HEK293 (cell line): ENCODE results near the gene ITPKA.

Source experiments
- CTCF ChIA-PET: fragments of 350-600 bp; formaldehyde crosslinking; extraction: SDS; loops from one replicate; lab custom pipeline; 2021; ENCODE audit warnings: antibody characterized with exemption; lab: Yijun Ruan, JAX
- POLR2A ChIA-PET: fragments of 300-600 bp; formaldehyde crosslinking; extraction: SDS; loops from one replicate; lab custom pipeline; 2020; ENCODE audit warnings: antibody characterized with exemption, inconsistent platforms; lab: Yijun Ruan, JAX
- H3K27ac ChIP-seq: fragments of 200-500 bp; sonication (Bioruptor generic); 2 replicates; pipeline ENCODE4 v1.5.1; 2014; ENCODE audit warnings: low read depth, low read length, control low read depth, inconsistent platforms; ENCODE audit errors: extremely low read depth
- H3K36me3 ChIP-seq, 2 experiments: fragments of 200-500 bp in 1 of 2; sonication (Bioruptor generic) in 1 of 2; 1 replicate in 1 of 2; 2 replicates in 1 of 2; pipeline ENCODE4 v1.5.1; 2014 to 2017; ENCODE audit warnings: inconsistent platforms in 2 of 2, low read length in 2 of 2; ENCODE audit not compliant: control insufficient read depth in 2 of 2, insufficient read depth in 1 of 2
- H3K4me1 ChIP-seq: fragments of 200-500 bp; sonication (Bioruptor generic); 2 replicates; pipeline ENCODE4 v1.5.1; 2014; ENCODE audit warnings: mild to moderate bottlenecking, low read length, inconsistent platforms; ENCODE audit not compliant: control insufficient read depth, insufficient read depth
- H3K4me3 ChIP-seq: 2 replicates; pipeline ENCODE4 v1.5.1; 2011; ENCODE audit warnings: low read depth, mild to moderate bottlenecking, control low read depth, low read length, moderate library complexity
- H3K9me3 ChIP-seq: fragments of 200-500 bp; sonication (Bioruptor generic); 2 replicates; pipeline ENCODE4 v1.5.1; 2014; ENCODE audit warnings: low read depth, low read length, inconsistent platforms; ENCODE audit not compliant: control insufficient read depth, insufficient read depth
- BCL11B ChIP-seq: fragments of 450-650 bp; formaldehyde crosslinking; IDR thresholded peaks from 2 replicates; pipeline ENCODE4 v1.5.1; 2016; ENCODE audit warnings: low read depth, missing biosample characterization, missing genetic modification characterization
- GLI4 ChIP-seq: fragments of 450-650 bp; formaldehyde crosslinking; IDR thresholded peaks from 2 replicates; pipeline ENCODE4 v1.5.1; 2016; ENCODE audit warnings: missing biosample characterization, missing genetic modification characterization
- HOXD13 ChIP-seq: sonication (generic); formaldehyde crosslinking; IDR thresholded peaks from 2 replicates; pipeline ENCODE4 v1.8.0; 2022; ENCODE audit warnings: missing genetic modification reagents, borderline replicate concordance
- IKZF3 ChIP-seq: fragments of 450-650 bp; IDR thresholded peaks from 2 replicates; pipeline ENCODE4 v1.5.0; 2018; ENCODE audit warnings: missing biosample characterization, mild to moderate bottlenecking, missing genetic modification characterization, moderate library complexity
- KLF16 ChIP-seq: fragments of 450-650 bp; formaldehyde crosslinking; IDR thresholded peaks from 2 replicates; pipeline ENCODE4 v1.5.1; 2017; ENCODE audit warnings: missing biosample characterization, missing genetic modification characterization
- OVOL3 ChIP-seq: fragments of 450-650 bp; formaldehyde crosslinking; IDR thresholded peaks from 2 replicates; pipeline ENCODE4 v1.5.1; 2016; ENCODE audit warnings: missing biosample characterization, missing genetic modification characterization
- SCRT1 ChIP-seq: fragments of 450-650 bp; formaldehyde crosslinking; IDR thresholded peaks from 2 replicates; pipeline ENCODE4 v1.5.1; 2016; ENCODE audit warnings: missing biosample characterization, missing genetic modification characterization, borderline replicate concordance
- ZBTB21 ChIP-seq: fragments of 450-650 bp; formaldehyde crosslinking; IDR thresholded peaks from 2 replicates; pipeline ENCODE4 v1.5.1; 2017; ENCODE audit warnings: missing biosample characterization, missing genetic modification characterization
- ZFHX2 ChIP-seq: fragments of 450-650 bp; formaldehyde crosslinking; conservative IDR thresholded peaks from 2 replicates; pipeline ENCODE4 v1.5.1; 2016; ENCODE audit warnings: missing biosample characterization, missing genetic modification characterization
- ZFP69B ChIP-seq: fragments of 450-650 bp; formaldehyde crosslinking; IDR thresholded peaks from 2 replicates; pipeline ENCODE4 v1.5.1; 2016; ENCODE audit warnings: missing biosample characterization, missing genetic modification characterization
- ZNF121 ChIP-seq: fragments of 450-650 bp; formaldehyde crosslinking; IDR thresholded peaks from 2 replicates; pipeline ENCODE4 v1.5.1; 2016; ENCODE audit warnings: missing biosample characterization, missing genetic modification characterization
- ZNF2 ChIP-seq: fragments of 450-650 bp; formaldehyde crosslinking; IDR thresholded peaks from 2 replicates; pipeline ENCODE4 v1.5.1; 2016; ENCODE audit warnings: missing biosample characterization, missing genetic modification characterization
- ZNF354C ChIP-seq: fragments of 450-650 bp; formaldehyde crosslinking; IDR thresholded peaks from 2 replicates; pipeline ENCODE4 v1.5.1; 2016; ENCODE audit warnings: missing biosample characterization, missing genetic modification characterization, low read depth, borderline replicate concordance
- ZNF391 ChIP-seq: fragments of 450-650 bp; formaldehyde crosslinking; IDR thresholded peaks from 2 replicates; pipeline ENCODE4 v1.5.1; 2016; ENCODE audit warnings: low read depth, missing biosample characterization, missing genetic modification characterization, borderline replicate concordance
- ZNF473 ChIP-seq: fragments of 450-650 bp; formaldehyde crosslinking; IDR thresholded peaks from 2 replicates; pipeline ENCODE4 v1.5.1; 2017; ENCODE audit warnings: missing biosample characterization, missing genetic modification characterization
- ZNF544 ChIP-seq: fragments of 450-650 bp; formaldehyde crosslinking; IDR thresholded peaks from 2 replicates; pipeline ENCODE4 v1.5.0; 2017; ENCODE audit warnings: missing biosample characterization, missing genetic modification characterization
- ZNF658 ChIP-seq: fragments of 450-650 bp; formaldehyde crosslinking; IDR thresholded peaks from 2 replicates; pipeline ENCODE4; 2016; ENCODE audit warnings: missing biosample characterization, missing genetic modification characterization
- ZNF830 ChIP-seq: fragments of 450-650 bp; IDR thresholded peaks from 2 replicates; pipeline ENCODE4 v1.5.0; 2018; ENCODE audit warnings: missing biosample characterization, missing genetic modification characterization, low read depth, mild to moderate bottlenecking, moderate library complexity
- ZSCAN23 ChIP-seq: fragments of 450-650 bp; formaldehyde crosslinking; IDR thresholded peaks from 2 replicates; pipeline ENCODE4 v1.5.1; 2016; ENCODE audit warnings: missing biosample characterization, missing genetic modification characterization
- TF ChIP-seq, protein P1 (sequence below): fragments of 450-650 bp; formaldehyde crosslinking; conservative IDR thresholded peaks from 2 replicates; pipeline ENCODE4 v1.5.1; 2016; ENCODE audit warnings: low read depth, missing biosample characterization, missing genetic modification characterization
- TF ChIP-seq, protein P2 (sequence below): fragments of 450-650 bp; formaldehyde crosslinking; IDR thresholded peaks from 2 replicates; pipeline ENCODE4 v1.5.1; 2016; ENCODE audit warnings: missing biosample characterization, missing genetic modification characterization
- TF ChIP-seq, protein P3 (sequence below): fragments of 450-650 bp; formaldehyde crosslinking; IDR thresholded peaks from 2 replicates; pipeline ENCODE4 v1.5.1; 2016; ENCODE audit warnings: missing biosample characterization, missing genetic modification characterization

The ITPKA gene

DNA sequence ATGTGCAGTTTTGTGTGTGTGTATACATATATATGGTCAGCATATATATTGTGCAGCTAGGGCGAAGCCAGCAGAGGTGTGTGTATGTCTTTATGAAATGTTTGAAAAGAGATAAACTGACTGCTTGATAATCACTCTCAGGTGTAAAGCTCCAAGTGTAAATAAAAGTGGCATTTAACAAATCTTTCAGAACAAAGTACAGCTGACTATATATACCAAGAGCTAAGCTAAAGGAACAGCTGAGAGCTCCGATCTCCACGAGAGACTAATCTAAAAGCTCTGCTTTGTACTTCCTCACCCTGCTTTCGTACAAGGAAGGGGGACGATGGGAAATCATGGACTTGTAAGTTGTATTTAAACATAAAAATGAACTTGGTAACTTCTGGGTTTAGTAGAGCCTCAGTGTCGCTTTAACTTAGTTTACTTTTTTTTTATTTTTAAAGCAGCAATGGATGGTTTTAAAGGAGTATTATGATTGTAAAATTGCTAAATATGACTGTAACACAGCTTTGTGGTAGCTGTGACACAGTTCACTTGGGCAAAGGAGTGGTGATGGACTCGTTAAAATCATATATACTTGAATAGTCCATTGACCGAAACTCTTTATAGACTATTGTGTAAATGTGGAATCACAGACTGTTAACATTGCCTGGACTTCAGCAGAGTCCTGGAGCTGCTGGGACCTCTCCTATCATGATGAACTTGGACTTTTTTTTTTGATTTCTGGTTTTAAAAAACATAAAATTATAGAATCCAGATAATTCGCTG lies 11.4 kb upstream of the ITPKA start:
- Histone ChIP-seq H3K27ac (no peak overlapping the region), H3K36me3 (peaks cover 13 to 54% of the 10 kb centered on the region in 2 experiments)
- POLR2A ChIA-PET = no interaction called here
- CTCF ChIA-PET = interaction anchor here (0.9 kb wide), 1 partner anchor 16 kb away, joined by 5 read pairs; no protein-coding TSS in a partner anchor
- TF ChIP-seq ZFP69B (no peak), GLI4 (no peak), ZNF658 (tag by site-specific recombination) (no peak), ZNF354C (tag by site-specific recombination) (no peak), OVOL3 (tag by site-specific recombination) (no peak), ZNF473 (tag by site-specific recombination) (no peak), ZFHX2 (no peak), ZSCAN23 (tag by site-specific recombination) (no peak), SCRT1 (tag by site-specific recombination) (no peak), BCL11B (tag by site-specific recombination) (no peak), ZNF2 (no peak), IKZF3 (tag by site-specific recombination) (no peak), ZNF544 (tag by site-specific recombination) (no peak)
- TF ChIP-seq, protein P1, sequence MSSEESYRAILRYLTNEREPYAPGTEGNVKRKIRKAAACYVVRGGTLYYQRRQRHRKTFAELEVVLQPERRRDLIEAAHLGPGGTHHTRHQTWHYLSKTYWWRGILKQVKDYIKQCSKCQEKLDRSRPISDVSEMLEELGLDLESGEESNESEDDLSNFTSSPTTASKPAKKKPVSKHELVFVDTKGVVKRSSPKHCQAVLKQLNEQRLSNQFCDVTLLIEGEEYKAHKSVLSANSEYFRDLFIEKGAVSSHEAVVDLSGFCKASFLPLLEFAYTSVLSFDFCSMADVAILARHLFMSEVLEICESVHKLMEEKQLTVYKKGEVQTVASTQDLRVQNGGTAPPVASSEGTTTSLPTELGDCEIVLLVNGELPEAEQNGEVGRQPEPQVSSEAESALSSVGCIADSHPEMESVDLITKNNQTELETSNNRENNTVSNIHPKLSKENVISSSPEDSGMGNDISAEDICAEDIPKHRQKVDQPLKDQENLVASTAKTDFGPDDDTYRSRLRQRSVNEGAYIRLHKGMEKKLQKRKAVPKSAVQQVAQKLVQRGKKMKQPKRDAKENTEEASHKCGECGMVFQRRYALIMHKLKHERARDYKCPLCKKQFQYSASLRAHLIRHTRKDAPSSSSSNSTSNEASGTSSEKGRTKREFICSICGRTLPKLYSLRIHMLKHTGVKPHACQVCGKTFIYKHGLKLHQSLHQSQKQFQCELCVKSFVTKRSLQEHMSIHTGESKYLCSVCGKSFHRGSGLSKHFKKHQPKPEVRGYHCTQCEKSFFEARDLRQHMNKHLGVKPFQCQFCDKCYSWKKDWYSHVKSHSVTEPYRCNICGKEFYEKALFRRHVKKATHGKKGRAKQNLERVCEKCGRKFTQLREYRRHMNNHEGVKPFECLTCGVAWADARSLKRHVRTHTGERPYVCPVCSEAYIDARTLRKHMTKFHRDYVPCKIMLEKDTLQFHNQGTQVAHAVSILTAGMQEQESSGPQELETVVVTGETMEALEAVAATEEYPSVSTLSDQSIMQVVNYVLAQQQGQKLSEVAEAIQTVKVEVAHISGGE (tag by site-specific recombination) = no peak
- TF ChIP-seq, protein P2, sequence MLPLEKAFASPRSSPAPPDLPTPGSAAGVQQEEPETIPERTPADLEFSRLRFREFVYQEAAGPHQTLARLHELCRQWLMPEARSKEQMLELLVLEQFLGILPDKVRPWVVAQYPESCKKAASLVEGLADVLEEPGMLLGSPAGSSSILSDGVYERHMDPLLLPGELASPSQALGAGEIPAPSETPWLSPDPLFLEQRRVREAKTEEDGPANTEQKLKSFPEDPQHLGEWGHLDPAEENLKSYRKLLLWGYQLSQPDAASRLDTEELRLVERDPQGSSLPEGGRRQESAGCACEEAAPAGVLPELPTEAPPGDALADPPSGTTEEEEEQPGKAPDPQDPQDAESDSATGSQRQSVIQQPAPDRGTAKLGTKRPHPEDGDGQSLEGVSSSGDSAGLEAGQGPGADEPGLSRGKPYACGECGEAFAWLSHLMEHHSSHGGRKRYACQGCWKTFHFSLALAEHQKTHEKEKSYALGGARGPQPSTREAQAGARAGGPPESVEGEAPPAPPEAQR (tag by site-specific recombination) = no peak
- TF ChIP-seq, all 188 proteins: peak for 0
- Histone ChIP-seq H3K9me3 (no peaks in the 10 kb centered on the region), H3K4me1 (no peaks in the 10 kb centered on the region), H3K4me3 (no peak overlapping the region)

DNA sequence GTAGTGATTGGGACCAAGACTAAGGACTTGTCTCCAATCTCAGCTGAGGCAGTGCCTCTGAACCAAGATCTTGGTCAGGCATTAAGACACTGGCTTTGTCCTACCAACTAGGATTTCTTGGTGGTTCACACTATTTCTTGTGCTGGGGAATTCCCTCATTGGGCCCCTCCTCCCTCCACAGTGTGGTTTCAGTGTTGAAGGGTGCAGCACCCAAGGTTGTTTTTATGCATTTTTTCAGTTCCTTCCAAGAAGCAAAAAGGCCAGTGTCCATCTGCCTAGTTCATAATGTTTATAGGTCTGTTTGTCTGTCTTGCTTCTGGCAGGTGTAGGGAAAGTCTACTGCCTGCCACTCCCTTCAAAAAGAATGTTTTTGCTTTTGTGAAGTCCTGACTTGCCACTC lies 10.6 kb upstream of the ITPKA start:
- Histone ChIP-seq H3K27ac (no peak overlapping the region), H3K9me3 (no peaks in the 10 kb centered on the region), H3K4me1 (no peaks in the 10 kb centered on the region), H3K36me3 (peaks cover 9 to 52% of the 10 kb centered on the region in 2 experiments), H3K4me3 (no peak overlapping the region)
- POLR2A ChIA-PET = no interaction called here
- CTCF ChIA-PET = no interaction called here
- no peak for TF ChIP-seq KLF16 (tag by site-specific recombination)
- TF ChIP-seq ZNF391 = no peak
- TF ChIP-seq, protein P3, sequence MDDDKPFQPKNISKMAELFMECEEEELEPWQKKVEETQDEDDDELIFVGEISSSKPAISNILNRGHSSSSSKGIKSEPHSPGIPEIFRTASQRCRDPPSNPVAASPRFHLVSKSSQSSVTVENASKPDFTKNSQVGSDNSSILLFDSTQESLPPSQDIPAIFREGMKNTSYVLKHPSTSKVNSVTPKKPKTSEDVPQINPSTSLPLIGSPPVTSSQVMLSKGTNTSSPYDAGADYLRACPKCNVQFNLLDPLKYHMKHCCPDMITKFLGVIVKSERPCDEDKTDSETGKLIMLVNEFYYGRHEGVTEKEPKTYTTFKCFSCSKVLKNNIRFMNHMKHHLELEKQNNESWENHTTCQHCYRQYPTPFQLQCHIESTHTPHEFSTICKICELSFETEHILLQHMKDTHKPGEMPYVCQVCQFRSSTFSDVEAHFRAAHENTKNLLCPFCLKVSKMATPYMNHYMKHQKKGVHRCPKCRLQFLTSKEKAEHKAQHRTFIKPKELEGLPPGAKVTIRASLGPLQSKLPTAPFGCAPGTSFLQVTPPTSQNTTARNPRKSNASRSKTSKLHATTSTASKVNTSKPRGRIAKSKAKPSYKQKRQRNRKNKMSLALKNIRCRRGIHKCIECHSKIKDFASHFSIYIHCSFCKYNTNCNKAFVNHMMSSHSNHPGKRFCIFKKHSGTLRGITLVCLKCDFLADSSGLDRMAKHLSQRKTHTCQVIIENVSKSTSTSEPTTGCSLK (tag by site-specific recombination) = no peak
- TF ChIP-seq ZBTB21 (tag by site-specific recombination) = no peak
- TF ChIP-seq ZNF830 (tag by site-specific recombination) = no peak
- TF ChIP-seq HOXD13 = no peak
- no peak for TF ChIP-seq ZNF121 (tag by site-specific recombination)
